HG02798 (cell line): Measurements from ENCODE around the gene RPL22L1.
"Not testable (repeated sequence)": the region's sequence is repeated elsewhere in the genome, so short reads cannot be mapped to it uniquely, and the experiment has no call there.

Source experiments
- ATAC-seq: cut with Tn5 transposase; IDR thresholded peaks from one replicate; pipeline ENCODE4 v1.9.1; 2021; ENCODE audit warnings: mild to moderate bottlenecking; ENCODE audit not compliant: unreplicated experiment, poor library complexity

The RPL22L1 gene

GRCh38 chr3:170836491-170836890, 33.5 kb downstream of the RPL22L1 start:
- ATAC-seq = no peak

- ATAC-seq = no peak
These were observed 34.7 kb downstream of the RPL22L1 start for GRCh38 chr3:170835336-170835735.

GRCh38 chr3:170830580-170830979, 39.4 kb downstream of the RPL22L1 start:
- no peak for ATAC-seq

GRCh38 chr3:170829546-170830272, 40.3 kb downstream of the RPL22L1 start:
- ATAC-seq = no peak

- no peak for ATAC-seq
These were observed 43.9 kb downstream of the RPL22L1 start for GRCh38 chr3:170826047-170826446.

GRCh38 chr3:170823562-170823961, 46.4 kb downstream of the RPL22L1 start:
- ATAC-seq = not testable (repeated sequence)

- not testable (repeated sequence) for ATAC-seq
These were observed 51.7 kb downstream of the RPL22L1 start for GRCh38 chr3:170818325-170818724.

- not testable (repeated sequence) for ATAC-seq
These were observed 52.5 kb downstream of the RPL22L1 start for GRCh38 chr3:170817471-170817870.

- no peak for ATAC-seq
These were observed 53.2 kb downstream of the RPL22L1 start for GRCh38 chr3:170816841-170817240.

- ATAC-seq = no peak
These were observed 53.7 kb downstream of the RPL22L1 start for GRCh38 chr3:170816341-170816740.

GRCh38 chr3:170815936-170816335, 54.1 kb downstream of the RPL22L1 start:
- no peak for ATAC-seq

- no peak for ATAC-seq
These were observed 54.7 kb downstream of the RPL22L1 start for GRCh38 chr3:170815340-170815739.
